Endothelial cell of umbilical vein (primary cell): ENCODE measurements around the gene SPATA32. TPM values are rescaled to one million over a fixed set of nuclear protein-coding genes. Genes with fewer than 3 reads are reported as not detected.

Source experiments
- BruUV-seq: library from RNA; stranded (reverse); fragments of 400-500 nt; replicated peaks from 2 replicates; lab custom pipeline; 2021; lab: Mats Ljungman, UMichigan
- CTCF ChIA-PET: fragments of 300-600, 350-600 bp; sonication (Branson Sonifier 250); formaldehyde crosslinking; loops from one replicate; lab custom pipeline; 2021; ENCODE audit warnings: antibody characterized with exemption, inconsistent platforms; lab: Charles Lee
- POLR2A ChIA-PET: fragments of 300-600, 350-600 bp; sonication (Branson Sonifier 250); formaldehyde crosslinking; loops from one replicate; lab custom pipeline; 2021; ENCODE audit warnings: antibody characterized with exemption, inconsistent platforms; lab: Charles Lee
- DNase-seq: peaks from one replicate; pipeline ENCODE4 v3.0.0-alpha.2; 2011; ENCODE audit warnings: low read depth, low spot score
- FAIRE-seq: peaks from 2 replicates; lab custom pipeline; 2011; peaks lifted over from hg19 to GRCh38; lab: Jason Lieb, UNC
- H2AFZ ChIP-seq: 2 replicates; pipeline ENCODE4 v1.6.0; 2012; ENCODE audit warnings: low read depth, low read length, control low read depth, inconsistent platforms
- H3K27ac ChIP-seq: 2 replicates; pipeline ENCODE4 v1.5.1; 2011; ENCODE audit warnings: low read depth, mild to moderate bottlenecking, control low read depth, low read length, moderate library complexity; ENCODE audit not compliant: insufficient read depth
- H3K27me3 ChIP-seq, 2 experiments: 2 replicates each; pipeline versions ENCODE4 v1.6.0 to v1.6.1; 2011; ENCODE audit warnings: low read length in 2 of 2, mixed read lengths in 1 of 2; ENCODE audit not compliant: control insufficient read depth in 2 of 2, insufficient read depth in 2 of 2
- H3K36me3 ChIP-seq, 2 experiments: 2 replicates in 1 of 2; 3 replicates in 1 of 2; pipeline ENCODE4 v1.5.1; 2011; ENCODE audit warnings: low read length in 2 of 2, mild to moderate bottlenecking in 1 of 2, moderate library complexity in 1 of 2; ENCODE audit not compliant: control insufficient read depth in 2 of 2, insufficient read depth in 2 of 2; ENCODE audit errors: extremely low read depth in 1 of 2
- H3K4me1 ChIP-seq: 3 replicates; pipeline ENCODE4 v1.5.1; 2011; ENCODE audit warnings: mild to moderate bottlenecking, low read length; ENCODE audit not compliant: control insufficient read depth, insufficient read depth; ENCODE audit errors: extremely low read depth
- H3K4me2 ChIP-seq: 2 replicates; pipeline ENCODE4 v1.6.1; 2011; ENCODE audit warnings: low read length, control low read depth, mixed read lengths; ENCODE audit not compliant: insufficient read depth
- H3K4me3 ChIP-seq, 3 experiments: fragments of 200-600 bp in 1 of 3; sonication (generic), shearing (Covaris generic) in 1 of 3; replicated peaks in 1 of 3; 2 replicates each; pipeline ENCODE4 v1.5.1; 2011 to 2016; ENCODE audit warnings: control low read depth in 3 of 3, low read length in 3 of 3, mild to moderate bottlenecking in 2 of 3, inconsistent platforms in 1 of 3, low read depth in 1 of 3, moderate library complexity in 1 of 3; ENCODE audit not compliant: insufficient read depth in 1 of 3
- H3K79me2 ChIP-seq: 2 replicates; pipeline ENCODE4 v1.6.0; 2012; ENCODE audit warnings: low read length, inconsistent platforms; ENCODE audit not compliant: control insufficient read depth, insufficient read depth
- H3K9ac ChIP-seq: replicated peaks from 2 replicates; pipeline ENCODE3; 2011; ENCODE audit warnings: low read length, control low read depth; ENCODE audit not compliant: insufficient read depth; ENCODE audit errors: extremely low read depth
- H3K9me1 ChIP-seq: replicated peaks from 3 replicates; pipeline ENCODE4 v1.6.0; 2011; ENCODE audit warnings: mild to moderate bottlenecking, low read length; ENCODE audit not compliant: control insufficient read depth, insufficient read depth; ENCODE audit errors: extremely low read depth
- H3K9me3 ChIP-seq: replicated peaks from 2 replicates; pipeline ENCODE4 v1.5.1; 2012; ENCODE audit warnings: low read length, inconsistent platforms; ENCODE audit not compliant: control insufficient read depth, insufficient read depth
- H4K20me1 ChIP-seq: replicated peaks from 2 replicates; pipeline ENCODE3; 2011; ENCODE audit warnings: mild to moderate bottlenecking, low read length; ENCODE audit not compliant: control insufficient read depth, insufficient read depth; ENCODE audit errors: extremely low read depth
- EZH2 ChIP-seq: IDR thresholded peaks from 2 replicates; pipeline ENCODE4 v1.6.1; 2012; ENCODE audit warnings: borderline replicate concordance, low read depth, mild to moderate bottlenecking, moderate library complexity, low read length, inconsistent platforms; ENCODE audit not compliant: severe bottlenecking
- FOS ChIP-seq: IDR thresholded peaks from 2 replicates; pipeline ENCODE4 v1.6.1; 2011; ENCODE audit warnings: mild to moderate bottlenecking, low read length, moderate library complexity, borderline replicate concordance; ENCODE audit not compliant: insufficient read depth
- GATA2 ChIP-seq: IDR thresholded peaks from 2 replicates; pipeline ENCODE4 v1.7.0; 2011; ENCODE audit warnings: low read depth, mild to moderate bottlenecking, moderate library complexity, mixed read lengths, low read length; ENCODE audit not compliant: insufficient read length, insufficient read depth
- JUN ChIP-seq: IDR thresholded peaks from 2 replicates; pipeline ENCODE4 v1.6.1; 2011; ENCODE audit warnings: borderline replicate concordance, low read depth; ENCODE audit not compliant: insufficient read length, insufficient read depth
- MYC ChIP-seq: IDR thresholded peaks from one replicate; pipeline ENCODE4 v1.6.1; 2011; ENCODE audit warnings: mild to moderate bottlenecking, low read depth, low read length
- POLR2A ChIP-seq: IDR thresholded peaks from 2 replicates; pipeline ENCODE4 v1.6.1; 2012; ENCODE audit warnings: low read depth, mild to moderate bottlenecking, control low read depth, low read length
- POLR2AphosphoS5 ChIP-seq: IDR thresholded peaks from 2 replicates; pipeline ENCODE4 v1.6.1; 2012; ENCODE audit warnings: low read depth, mild to moderate bottlenecking, control low read depth, low read length, moderate library complexity; ENCODE audit not compliant: insufficient read depth
- dilution Hi-C: fragments of 300-500 bp; cut with MboI; formaldehyde crosslinking; loops from one replicate; pipeline ENCODE4 v1.15.0; 2019; ENCODE audit warnings: low sequenced_read_pairs; ENCODE audit not compliant: extremely low pct_ligation_motif_present
- intact Hi-C: fragments of 100-400 bp; cut with micrococcal nuclease; formaldehyde crosslinking; loops from one replicate; pipeline ENCODE4 v1.10.0; 2022
- polyA plus RNA-seq, 4 experiments: library from polyadenylated mRNA; depleted of rRNA in 3 of 4; stranded (reverse) in 3 of 4; unstranded in 1 of 4; fragments of >200 nt; gene quantifications; 2 replicates each; pipeline versions ENCODE4 v1.2.1 to v1.2.3, GENCODE V29; 2011 to 2012; ENCODE audit warnings: missing spikeins in 1 of 4
- total RNA-seq: library from RNA; stranded (reverse); gene quantifications from 2 replicates; pipeline ENCODE4 v1.2.3, GENCODE V29; 2021
- TF ChIP-seq, protein P1 (sequence below): IDR thresholded peaks from 2 replicates; pipeline ENCODE4 v1.6.1; 2011; ENCODE audit not compliant: insufficient read depth, insufficient read length
- TF ChIP-seq, protein P2 (sequence below), 2 donors: IDR thresholded peaks; 1 replicate in 1 of 2; 2 replicates in 1 of 2; pipeline ENCODE4 v1.5.1; 2011; ENCODE audit warnings: low read length in 2 of 2, mild to moderate bottlenecking in 2 of 2, moderate library complexity in 2 of 2, control low read depth in 1 of 2, inconsistent platforms in 1 of 2, low read depth in 1 of 2; ENCODE audit not compliant: insufficient read depth in 1 of 2; ENCODE audit errors: extremely low read depth in 1 of 2

Gene SPATA32
- total and polyA plus RNA-seq, 2 donors (not counting 3 experiments of a cell fraction or from before 2014, with no cell fraction given): not detected

DNA sequence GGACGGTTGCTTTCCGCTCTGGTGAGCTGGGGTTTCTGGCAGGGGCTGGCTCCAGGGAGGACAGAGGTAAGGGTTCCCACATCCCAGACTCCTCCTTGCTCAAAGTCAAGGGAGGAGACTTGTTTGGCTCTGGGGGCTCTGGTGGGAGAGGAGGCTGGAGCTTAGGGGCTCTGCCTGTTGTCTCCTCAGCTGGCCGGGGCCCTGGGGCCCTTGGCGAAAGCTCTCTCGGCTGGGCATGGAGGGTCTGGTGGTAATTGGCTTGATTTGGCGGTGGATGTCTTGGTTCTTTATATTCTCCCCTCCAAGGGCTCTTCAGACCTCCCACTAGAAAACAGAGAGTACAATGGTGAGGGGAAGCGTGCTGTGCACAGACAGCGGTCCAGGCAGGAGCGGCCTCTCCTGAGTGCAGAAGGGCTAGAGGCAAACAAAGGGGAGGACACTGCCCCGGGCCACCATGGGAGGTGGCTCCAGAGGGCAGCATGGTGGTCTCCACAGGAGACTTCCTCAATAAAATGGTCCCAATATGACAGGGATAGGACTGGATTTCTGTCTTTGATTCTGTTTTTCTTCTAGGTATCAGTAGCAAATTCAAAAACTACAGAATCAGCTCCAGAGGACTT is 5.7 kb upstream of the SPATA32 start:
- CTCF ChIA-PET: interaction anchor here (0.8 to 3.6 kb wide), 5 partner anchors 10 to 132 kb away, joined by 3 to 15 read pairs (median 4); partner anchors contain the start of gene ACBD4
- Histone ChIP-seq H3K9me1 (no peaks in the 10 kb centered on the region), H3K9ac (no peak overlapping the region), H2AFZ (no peak overlapping the region), H3K4me3 (no peak overlapping the region), H3K9me3 (no peaks in the 10 kb centered on the region), H3K79me2 (no peaks in the 10 kb centered on the region), H3K27me3 (no peaks in the 10 kb centered on the region), H3K27ac (no peak overlapping the region), H3K4me1 (no peaks in the 10 kb centered on the region), H4K20me1 (no peaks in the 10 kb centered on the region), H3K36me3 (peaks cover 11 to 59% of the 10 kb centered on the region in 2 experiments), H3K4me2 (no peak overlapping the region)
- no peak for DNase-seq
- no TSS peak for BruUV-seq
- POLR2A ChIA-PET: no interaction called here
- TF ChIP-seq POLR2AphosphoS5 (no peak), EZH2 (no peak), MYC (no peak), GATA2 (no peak), JUN (no peak), POLR2A (no peak), FOS (no peak)
- TF ChIP-seq, protein P1, sequence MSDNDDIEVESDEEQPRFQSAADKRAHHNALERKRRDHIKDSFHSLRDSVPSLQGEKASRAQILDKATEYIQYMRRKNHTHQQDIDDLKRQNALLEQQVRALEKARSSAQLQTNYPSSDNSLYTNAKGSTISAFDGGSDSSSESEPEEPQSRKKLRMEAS: no peak
- TF ChIP-seq, protein P2, sequence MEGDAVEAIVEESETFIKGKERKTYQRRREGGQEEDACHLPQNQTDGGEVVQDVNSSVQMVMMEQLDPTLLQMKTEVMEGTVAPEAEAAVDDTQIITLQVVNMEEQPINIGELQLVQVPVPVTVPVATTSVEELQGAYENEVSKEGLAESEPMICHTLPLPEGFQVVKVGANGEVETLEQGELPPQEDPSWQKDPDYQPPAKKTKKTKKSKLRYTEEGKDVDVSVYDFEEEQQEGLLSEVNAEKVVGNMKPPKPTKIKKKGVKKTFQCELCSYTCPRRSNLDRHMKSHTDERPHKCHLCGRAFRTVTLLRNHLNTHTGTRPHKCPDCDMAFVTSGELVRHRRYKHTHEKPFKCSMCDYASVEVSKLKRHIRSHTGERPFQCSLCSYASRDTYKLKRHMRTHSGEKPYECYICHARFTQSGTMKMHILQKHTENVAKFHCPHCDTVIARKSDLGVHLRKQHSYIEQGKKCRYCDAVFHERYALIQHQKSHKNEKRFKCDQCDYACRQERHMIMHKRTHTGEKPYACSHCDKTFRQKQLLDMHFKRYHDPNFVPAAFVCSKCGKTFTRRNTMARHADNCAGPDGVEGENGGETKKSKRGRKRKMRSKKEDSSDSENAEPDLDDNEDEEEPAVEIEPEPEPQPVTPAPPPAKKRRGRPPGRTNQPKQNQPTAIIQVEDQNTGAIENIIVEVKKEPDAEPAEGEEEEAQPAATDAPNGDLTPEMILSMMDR (IDR thresholded peaks at IDR 0.05; ENCODE audit: extremely low read depth in 1 of 2, insufficient read depth in 1 of 2, low read depth in 1 of 2, low read length in 2 of 2): no peak
- dilution Hi-C loops (no loop called here), intact Hi-C loops (no loop called here)
- no peak for FAIRE-seq
